ENCODE data around the gene TSSK2.

The TSSK2 gene

GRCh38 chr22:19125474-19126308 lies 5.4 kb upstream of the TSSK2 start:
- no peak for FAIRE-seq

GRCh38 chr22:19126309-19127273 lies 4.5 kb upstream of the TSSK2 start:
- FAIRE-seq = no peak

GRCh38 chr22:19127329-19128008 lies 3.6 kb upstream of the TSSK2 start:
- FAIRE-seq = no peak

GRCh38 chr22:19128009-19128401 lies 3.1 kb upstream of the TSSK2 start:
- no peak for FAIRE-seq

- FAIRE-seq = no peak
Observed at GRCh38 chr22:19128946-19129727, 2.0 kb upstream of the TSSK2 start.

- no peak for FAIRE-seq
Observed at GRCh38 chr22:19129871-19130270, 1.2 kb upstream of the TSSK2 start.

- no peak for FAIRE-seq
Observed at GRCh38 chr22:19131685-19132015, 542 bp downstream of the TSSK2 start.

- no peak for FAIRE-seq
Observed at GRCh38 chr22:19132153-19132552, 1.0 kb downstream of the TSSK2 start.

GRCh38 chr22:19132693-19133400 lies 1.7 kb downstream of the TSSK2 start:
- no peak for FAIRE-seq

- FAIRE-seq = no peak
Observed at GRCh38 chr22:19133561-19133960, 2.5 kb downstream of the TSSK2 start.

GRCh38 chr22:19134176-19134831 lies 3.2 kb downstream of the TSSK2 start:
- no peak for FAIRE-seq

GRCh38 chr22:19134874-19135273 lies 3.8 kb downstream of the TSSK2 start:
- FAIRE-seq = no peak

- FAIRE-seq = no peak
Observed at GRCh38 chr22:19136915-19137314, 5.8 kb downstream of the TSSK2 start.

- FAIRE-seq = no peak
Observed at GRCh38 chr22:19137384-19138216, 6.5 kb downstream of the TSSK2 start.

- FAIRE-seq = no peak
Observed at GRCh38 chr22:19138217-19139000, 7.3 kb downstream of the TSSK2 start.

GRCh38 chr22:19139001-19139356 lies 7.9 kb downstream of the TSSK2 start:
- FAIRE-seq = no peak

- FAIRE-seq = no peak
Observed at GRCh38 chr22:19139974-19140373, 8.9 kb downstream of the TSSK2 start.

GRCh38 chr22:19142394-19142793 lies 11.3 kb downstream of the TSSK2 start:
- FAIRE-seq = no peak

GRCh38 chr22:19143212-19143611 lies 12.1 kb downstream of the TSSK2 start:
- no peak for FAIRE-seq

Measured in colon (tissue), 2 donors.